GM18511 (cell line): ENCODE measurements around the gene ZDHHC24.
"Not testable (repeated sequence)": the region's sequence is repeated elsewhere in the genome, so short reads cannot be mapped to it uniquely, and the experiment has no call there.

Experiments used
- ATAC-seq: cut with Tn5 transposase; IDR thresholded peaks from one replicate; pipeline ENCODE4 v1.9.1; 2021; ENCODE audit warnings: mild to moderate bottlenecking, moderate library complexity; ENCODE audit not compliant: unreplicated experiment

The ZDHHC24 gene

GRCh38 chr11:66546368-66546965 lies 619 bp upstream of the ZDHHC24 start, which contains the start of gene ACTN3:
Gene ACTN3 (plus strand): TSS chr11:66546903. CDS start chr11:66546938, 35 bp downstream.
- no peak for ATAC-seq

GRCh38 chr11:66544952-66545351 lies 896 bp downstream of the ZDHHC24 start:
- ATAC-seq: not testable (repeated sequence)

- no peak for ATAC-seq
Measured at GRCh38 chr11:66543263-66544107, 2.4 kb downstream of the ZDHHC24 start.

GRCh38 chr11:66542362-66542761 lies 3.5 kb downstream of the ZDHHC24 start:
- no peak for ATAC-seq

GRCh38 chr11:66541892-66542291 lies 4.0 kb downstream of the ZDHHC24 start:
- ATAC-seq: no peak

GRCh38 chr11:66540598-66540997 lies 5.2 kb downstream of the ZDHHC24 start:
- not testable (repeated sequence) for ATAC-seq

GRCh38 chr11:66539870-66540213 lies 6.0 kb downstream of the ZDHHC24 start:
- no peak for ATAC-seq

GRCh38 chr11:66539170-66539869 lies 6.5 kb downstream of the ZDHHC24 start:
- no peak for ATAC-seq

- ATAC-seq: no peak
Measured at GRCh38 chr11:66532784-66533183, 13.1 kb downstream of the ZDHHC24 start.

- no peak for ATAC-seq
Measured at GRCh38 chr11:66531841-66532240, 14.0 kb downstream of the ZDHHC24 start.

GRCh38 chr11:66530927-66531709 lies 14.7 kb downstream of the ZDHHC24 start:
- no peak for ATAC-seq

GRCh38 chr11:66529655-66530054 lies 16.2 kb downstream of the ZDHHC24 start:
- ATAC-seq: no peak

GRCh38 chr11:66529069-66529468 lies 16.8 kb downstream of the ZDHHC24 start:
- no peak for ATAC-seq

- ATAC-seq: no peak
Measured at GRCh38 chr11:66524304-66525040, 21.4 kb downstream of the ZDHHC24 start.

- no peak for ATAC-seq
Measured at GRCh38 chr11:66523611-66524010, 22.2 kb downstream of the ZDHHC24 start.

- ATAC-seq: no peak
Measured at GRCh38 chr11:66510990-66511339, 34.9 kb downstream of the ZDHHC24 start.

GRCh38 chr11:66510271-66510989 lies 35.4 kb downstream of the ZDHHC24 start, which contains the start of gene BBS1:
Gene BBS1 (plus strand): TSS chr11:66510635. CDS start chr11:66510660, 25 bp downstream.
- ATAC-seq: peak; percentile 93

- ATAC-seq: no peak
Measured at GRCh38 chr11:66509131-66509561, 36.7 kb downstream of the ZDHHC24 start.

- ATAC-seq: no peak
Measured at GRCh38 chr11:66505276-66505816, 40.5 kb downstream of the ZDHHC24 start.
